Vagina (tissue), 2 donors: ENCODE measurements around the gene LDB2.

Source experiments
- CTCF ChIP-seq, 3 experiments: fragments of 450-650 bp in 2 of 3; fragments of 200-600 bp in 1 of 3; sonication (generic) in 1 of 3; IDR thresholded peaks; one replicate each; pipeline ENCODE4 v1.5.1; 2017 to 2019; ENCODE audit warnings: antibody characterized with exemption in 3 of 3, mild to moderate bottlenecking in 2 of 3, moderate library complexity in 2 of 3
- POLR2A ChIP-seq, 2 donors: fragments of 450-650 bp; IDR thresholded peaks; one replicate each; pipeline ENCODE4 v1.6.1; 2017; ENCODE audit warnings: antibody characterized with exemption in 2 of 2, mild to moderate bottlenecking in 2 of 2, moderate library complexity in 2 of 2

GRCh38 chr4:16594128-16594527 lies 304.3 kb downstream of the LDB2 start:
- no peak for TF ChIP-seq CTCF (IDR thresholded peaks at IDR 0.05)
- TF ChIP-seq POLR2A (IDR thresholded peaks at IDR 0.05): no peak
